OCI-M2 (cell line): ENCODE results near the gene PPP1R15A.
A peak's percentile ranks its signal among the peaks of the same experiment; 100 is the strongest.
"Not testable (repeated sequence)": the region's sequence is repeated elsewhere in the genome, so short reads cannot be mapped to it uniquely, and the experiment has no call there.

Experiments
- DNase-seq: peaks from one replicate; lab custom pipeline; 2025; ENCODE audit not compliant: unreplicated experiment; lab: John Stamatoyannopoulos, UW

PPP1R15A gene

GRCh38 chr19:48872182-48872883 is at the start of gene PPP1R15A:
Gene PPP1R15A, plus strand, starts transcription at chr19:48872421. Its CDS starts 813 bp downstream, at chr19:48873234.
- DNase-seq = peak; percentile 98

GRCh38 chr19:48822514-48822913 is 49.7 kb upstream of the PPP1R15A start:
- no peak for DNase-seq

- no peak for DNase-seq
Observed at GRCh38 chr19:48826606-48827020, 45.6 kb upstream of the PPP1R15A start.

- DNase-seq = no peak
Observed at GRCh38 chr19:48830088-48830487, 42.1 kb upstream of the PPP1R15A start.

GRCh38 chr19:48830965-48831364 is 41.3 kb upstream of the PPP1R15A start:
- no peak for DNase-seq

- no peak for DNase-seq
Observed at GRCh38 chr19:48833049-48833448, 39.2 kb upstream of the PPP1R15A start.

GRCh38 chr19:48833977-48834376 is 38.2 kb upstream of the PPP1R15A start:
- DNase-seq = no peak

GRCh38 chr19:48835734-48836088 is 36.5 kb upstream of the PPP1R15A start:
- peak; percentile 98 for DNase-seq

- no peak for DNase-seq
Observed at GRCh38 chr19:48836089-48837017, 35.9 kb upstream of the PPP1R15A start, which contains the start of gene HSD17B14. Gene HSD17B14, minus strand, starts transcription at chr19:48836491. Its CDS starts 80 bp downstream, at chr19:48836411.

- DNase-seq = peak; percentile 86
Observed at GRCh38 chr19:48837051-48837524, 35.1 kb upstream of the PPP1R15A start.

GRCh38 chr19:48837687-48838086 is 34.5 kb upstream of the PPP1R15A start:
- DNase-seq = no peak

GRCh38 chr19:48841047-48841446 is 31.2 kb upstream of the PPP1R15A start:
- no peak for DNase-seq

GRCh38 chr19:48841571-48841970 is 30.6 kb upstream of the PPP1R15A start:
- no peak for DNase-seq

- DNase-seq = no peak
Observed at GRCh38 chr19:48842789-48843162, 29.4 kb upstream of the PPP1R15A start.

- no peak for DNase-seq
Observed at GRCh38 chr19:48844472-48844871, 27.7 kb upstream of the PPP1R15A start.

- no peak for DNase-seq
Observed at GRCh38 chr19:48845384-48845783, 26.8 kb upstream of the PPP1R15A start.

- not testable (repeated sequence) for DNase-seq
Observed at GRCh38 chr19:48846659-48847058, 25.6 kb upstream of the PPP1R15A start.

GRCh38 chr19:48852292-48852691 is 19.9 kb upstream of the PPP1R15A start:
- no peak for DNase-seq

GRCh38 chr19:48853483-48853882 is 18.7 kb upstream of the PPP1R15A start:
- DNase-seq = no peak

GRCh38 chr19:48854103-48854502 is 18.1 kb upstream of the PPP1R15A start:
- DNase-seq = no peak

GRCh38 chr19:48856921-48857320 is 15.3 kb upstream of the PPP1R15A start:
- DNase-seq = no peak
